GM20000 (cell line): ENCODE data around the gene LRRTM2.

Experiments used
- DNase-seq: peaks from one replicate; pipeline ENCODE4 v3.0.0; 2012; ENCODE audit warnings: low spot score
- TF ChIP-seq, protein P1 (sequence below): IDR thresholded peaks from 2 replicates; pipeline ENCODE4 v1.5.1; 2012; ENCODE audit warnings: mild to moderate bottlenecking, control low read depth; ENCODE audit errors: extremely low read depth, missing control alignments

LRRTM2 gene

DNA sequence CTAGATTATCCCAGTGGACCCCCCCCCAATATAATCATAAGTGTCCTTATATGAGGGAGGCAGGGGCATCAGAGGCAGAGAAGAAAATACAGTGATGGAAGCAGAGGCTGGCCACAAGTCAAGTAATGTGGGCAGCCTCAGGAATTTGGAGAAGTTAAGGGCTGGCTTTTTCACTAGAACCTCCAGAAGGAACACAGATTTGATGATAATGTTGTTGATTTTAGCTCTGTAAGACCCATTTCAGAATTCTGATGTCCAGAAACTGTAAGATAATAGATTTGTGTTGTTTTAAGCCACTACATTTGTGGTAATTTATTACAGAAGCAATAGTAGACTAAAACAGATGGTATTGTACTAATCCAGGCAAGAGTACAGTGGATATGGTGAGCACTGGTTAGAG lies 36.3 kb upstream of the LRRTM2 start:
- DNase-seq: no peak
- TF ChIP-seq, protein P1, sequence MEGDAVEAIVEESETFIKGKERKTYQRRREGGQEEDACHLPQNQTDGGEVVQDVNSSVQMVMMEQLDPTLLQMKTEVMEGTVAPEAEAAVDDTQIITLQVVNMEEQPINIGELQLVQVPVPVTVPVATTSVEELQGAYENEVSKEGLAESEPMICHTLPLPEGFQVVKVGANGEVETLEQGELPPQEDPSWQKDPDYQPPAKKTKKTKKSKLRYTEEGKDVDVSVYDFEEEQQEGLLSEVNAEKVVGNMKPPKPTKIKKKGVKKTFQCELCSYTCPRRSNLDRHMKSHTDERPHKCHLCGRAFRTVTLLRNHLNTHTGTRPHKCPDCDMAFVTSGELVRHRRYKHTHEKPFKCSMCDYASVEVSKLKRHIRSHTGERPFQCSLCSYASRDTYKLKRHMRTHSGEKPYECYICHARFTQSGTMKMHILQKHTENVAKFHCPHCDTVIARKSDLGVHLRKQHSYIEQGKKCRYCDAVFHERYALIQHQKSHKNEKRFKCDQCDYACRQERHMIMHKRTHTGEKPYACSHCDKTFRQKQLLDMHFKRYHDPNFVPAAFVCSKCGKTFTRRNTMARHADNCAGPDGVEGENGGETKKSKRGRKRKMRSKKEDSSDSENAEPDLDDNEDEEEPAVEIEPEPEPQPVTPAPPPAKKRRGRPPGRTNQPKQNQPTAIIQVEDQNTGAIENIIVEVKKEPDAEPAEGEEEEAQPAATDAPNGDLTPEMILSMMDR: no peak

DNA sequence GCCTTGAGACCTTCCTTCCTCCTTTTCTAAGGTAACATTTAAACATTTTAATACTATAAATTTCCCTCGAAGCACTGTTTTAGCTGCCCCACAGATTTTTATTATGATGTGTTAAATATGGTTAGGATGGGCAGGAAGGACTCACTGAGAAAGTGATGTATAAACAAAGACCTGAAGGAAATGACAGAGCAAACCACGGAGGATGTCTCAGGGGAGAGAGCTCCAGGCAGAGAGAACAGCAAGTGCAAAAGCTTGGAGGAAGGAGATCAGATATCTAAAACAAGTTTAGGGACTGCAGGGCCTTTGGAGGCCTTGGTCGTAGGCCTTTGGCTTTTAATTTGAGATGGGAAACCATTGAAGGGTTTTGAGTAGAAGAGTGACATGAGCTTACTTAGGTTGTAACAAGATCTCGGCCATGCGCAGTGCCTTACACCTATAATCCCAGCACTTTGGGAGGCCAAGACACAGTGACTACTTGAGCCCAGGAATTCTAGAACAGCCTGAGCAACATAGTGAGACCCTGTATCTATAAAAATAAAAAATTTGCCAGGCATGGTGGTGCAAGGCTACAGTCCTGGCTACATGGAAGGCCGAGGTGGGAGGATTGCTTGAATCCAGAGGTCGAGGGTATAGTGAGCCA lies 35.5 kb upstream of the LRRTM2 start:
- DNase-seq: no peak
- TF ChIP-seq, protein P1: no peak

DNA sequence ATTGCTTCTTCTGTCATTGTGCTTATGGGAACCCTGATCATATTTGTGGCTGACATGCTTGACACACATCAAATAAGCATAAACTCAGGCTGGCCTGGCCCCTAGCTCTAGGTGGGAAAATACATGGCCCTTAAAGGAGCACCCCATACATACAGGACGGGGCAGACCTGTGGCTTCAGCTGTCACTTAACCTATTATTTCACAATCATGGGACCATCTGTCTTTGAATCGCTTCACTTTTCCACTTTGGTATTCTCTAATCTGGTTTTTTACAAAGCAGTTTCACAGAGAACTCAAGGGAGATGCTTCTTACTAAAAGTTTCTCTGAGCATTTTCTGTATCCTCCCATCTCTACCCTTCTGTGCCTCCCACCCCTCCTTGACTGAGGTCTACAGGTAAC lies 34.6 kb upstream of the LRRTM2 start:
- TF ChIP-seq, protein P1: no peak
- no peak for DNase-seq

DNA sequence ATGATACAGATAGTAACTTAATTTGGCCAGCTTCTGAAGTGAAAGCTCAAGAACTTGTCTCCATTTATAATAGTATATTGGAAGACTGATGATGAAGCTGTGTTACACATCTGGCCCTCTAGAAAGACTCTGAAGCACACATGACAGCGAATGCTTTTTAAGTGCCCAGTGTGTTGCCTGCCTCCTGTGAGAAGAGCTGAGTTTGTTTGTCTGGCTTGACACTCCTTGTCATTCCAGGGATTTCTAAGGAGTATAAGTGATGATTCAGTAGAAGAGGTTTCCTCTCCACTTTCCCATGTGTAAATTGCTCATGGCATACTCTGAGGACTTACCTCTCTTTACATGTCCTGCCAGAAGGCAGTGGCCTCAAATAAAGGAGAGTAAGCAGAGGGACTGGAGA lies 30.4 kb upstream of the LRRTM2 start:
- TF ChIP-seq, protein P1: no peak

DNA sequence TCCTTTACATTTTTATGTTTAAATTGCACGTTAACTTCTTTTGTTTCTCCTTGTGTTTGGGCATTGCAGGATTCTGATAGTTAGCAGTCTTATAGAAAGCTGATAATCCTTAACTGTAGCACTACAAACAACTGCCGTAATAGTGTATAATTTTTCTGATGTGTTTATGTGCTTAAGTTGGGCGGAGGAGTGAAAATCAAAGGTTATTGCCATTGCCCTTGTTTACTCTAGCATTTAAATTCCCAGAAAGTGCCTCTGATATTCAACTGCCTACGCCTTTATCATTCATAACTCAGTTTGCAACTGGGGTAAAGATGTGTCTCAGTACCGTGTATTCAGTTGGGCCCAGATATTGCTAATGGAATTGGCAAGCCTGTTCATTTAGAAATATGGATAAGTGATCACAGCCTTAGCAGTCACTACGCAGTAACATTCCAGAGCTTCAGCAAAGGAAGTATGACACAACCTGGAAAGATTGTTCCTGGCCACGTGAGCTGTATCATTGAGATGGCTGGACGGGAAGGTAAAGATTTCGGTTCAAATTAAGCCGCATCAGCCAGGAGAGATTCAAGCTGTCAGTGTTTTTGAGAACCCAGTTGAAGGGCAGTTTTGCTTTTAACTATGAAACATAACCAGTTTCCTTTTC lies 28.1 kb upstream of the LRRTM2 start:
- TF ChIP-seq, protein P1: no peak
- no peak for DNase-seq

More for the DNA sequence above, 30.4 kb upstream of the LRRTM2 start:
- DNase-seq: no peak

DNA sequence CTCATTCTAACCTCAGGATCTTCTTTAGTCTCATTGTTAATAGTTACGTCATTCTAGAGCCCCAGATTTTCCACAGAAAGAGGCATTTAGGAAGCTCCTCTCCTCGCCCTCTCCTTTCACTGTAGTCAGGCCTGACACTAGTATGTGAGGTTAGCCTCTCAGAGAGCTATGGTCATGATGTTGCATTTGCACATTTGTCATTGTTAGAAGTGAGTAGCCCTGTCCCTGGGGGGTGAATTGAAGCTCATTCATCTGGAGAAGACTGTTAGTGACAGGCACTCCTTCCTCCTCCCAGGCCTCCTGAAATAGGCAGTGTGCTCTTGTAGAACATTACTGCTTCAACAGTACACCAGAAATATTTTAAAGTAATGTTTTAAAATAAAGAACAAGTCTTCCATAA lies 26.6 kb upstream of the LRRTM2 start:
- DNase-seq: no peak
- TF ChIP-seq, protein P1: no peak

DNA sequence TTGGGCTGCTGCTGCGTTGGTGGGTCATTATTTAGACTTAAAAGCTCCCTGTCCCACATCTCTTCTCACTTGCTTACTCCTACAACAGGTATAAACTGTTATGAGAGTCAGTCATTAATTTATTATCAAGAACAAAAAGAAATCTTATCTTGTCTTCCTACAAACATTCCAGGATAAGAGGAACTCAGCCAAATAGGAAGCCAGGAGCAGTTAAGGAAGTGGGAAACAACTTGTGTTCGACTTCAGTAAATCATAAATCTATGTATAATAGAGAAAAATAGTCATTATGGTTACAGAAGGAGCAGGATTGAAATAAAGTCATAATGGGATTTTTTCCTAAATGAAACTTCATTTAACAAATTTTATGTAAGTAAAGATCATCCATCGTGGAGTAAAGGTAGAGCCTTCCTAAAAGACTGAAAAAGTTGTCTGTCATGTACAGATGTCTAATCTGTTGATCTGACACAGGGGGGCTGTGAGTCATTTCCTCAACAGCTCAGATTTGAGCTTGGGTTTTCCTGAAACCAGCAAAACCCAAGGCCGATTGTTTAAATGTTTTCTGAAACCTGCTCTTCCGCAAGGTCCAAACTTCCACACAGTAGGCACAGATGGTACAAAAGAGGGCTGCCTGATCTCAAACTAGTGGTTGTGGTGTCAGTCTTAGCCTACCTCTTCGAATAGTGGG lies 25.3 kb upstream of the LRRTM2 start:
- DNase-seq: no peak
- TF ChIP-seq, protein P1: no peak
